ENCODE results near the gene C20orf173.

DNA sequence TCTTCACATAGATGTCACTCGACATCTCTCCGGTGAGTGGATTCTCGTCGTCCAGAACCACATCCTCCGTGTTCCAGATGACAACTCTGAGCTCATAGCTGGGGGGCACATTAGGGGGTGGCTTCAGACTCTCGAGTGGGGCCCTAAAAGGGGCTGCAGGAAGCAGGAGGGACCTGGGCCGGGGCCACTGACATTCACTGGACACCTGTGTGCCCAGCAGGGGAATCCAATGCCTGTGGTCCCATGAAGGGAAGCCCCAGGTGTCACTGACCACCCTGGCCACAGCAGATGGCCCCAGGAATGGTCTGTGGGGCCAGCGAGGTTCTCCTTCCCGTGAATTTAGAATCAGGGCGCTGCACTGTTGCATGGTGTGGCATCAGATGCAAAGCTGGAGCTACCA is 31.1 kb upstream of the C20orf173 start:
- TF ChIP-seq, protein P1, sequence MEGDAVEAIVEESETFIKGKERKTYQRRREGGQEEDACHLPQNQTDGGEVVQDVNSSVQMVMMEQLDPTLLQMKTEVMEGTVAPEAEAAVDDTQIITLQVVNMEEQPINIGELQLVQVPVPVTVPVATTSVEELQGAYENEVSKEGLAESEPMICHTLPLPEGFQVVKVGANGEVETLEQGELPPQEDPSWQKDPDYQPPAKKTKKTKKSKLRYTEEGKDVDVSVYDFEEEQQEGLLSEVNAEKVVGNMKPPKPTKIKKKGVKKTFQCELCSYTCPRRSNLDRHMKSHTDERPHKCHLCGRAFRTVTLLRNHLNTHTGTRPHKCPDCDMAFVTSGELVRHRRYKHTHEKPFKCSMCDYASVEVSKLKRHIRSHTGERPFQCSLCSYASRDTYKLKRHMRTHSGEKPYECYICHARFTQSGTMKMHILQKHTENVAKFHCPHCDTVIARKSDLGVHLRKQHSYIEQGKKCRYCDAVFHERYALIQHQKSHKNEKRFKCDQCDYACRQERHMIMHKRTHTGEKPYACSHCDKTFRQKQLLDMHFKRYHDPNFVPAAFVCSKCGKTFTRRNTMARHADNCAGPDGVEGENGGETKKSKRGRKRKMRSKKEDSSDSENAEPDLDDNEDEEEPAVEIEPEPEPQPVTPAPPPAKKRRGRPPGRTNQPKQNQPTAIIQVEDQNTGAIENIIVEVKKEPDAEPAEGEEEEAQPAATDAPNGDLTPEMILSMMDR (IDR thresholded peaks at IDR 0.05), result no peak
- TF ChIP-seq EZH2 (IDR thresholded peaks at IDR 0.05) (no peak), EZH2phosphoT487 (IDR thresholded peaks at IDR 0.05) (no peak)
